GM21737 (cell line): Measurements from ENCODE around the gene FOS.
"Not testable (repeated sequence)": the region's sequence is repeated elsewhere in the genome, so short reads cannot be mapped to it uniquely, and the experiment has no call there.

Experiments
- ATAC-seq: cut with Tn5 transposase; IDR thresholded peaks from one replicate; pipeline ENCODE4 v1.9.1; 2021; ENCODE audit warnings: mild to moderate bottlenecking, moderate library complexity; ENCODE audit not compliant: unreplicated experiment

FOS gene

DNA sequence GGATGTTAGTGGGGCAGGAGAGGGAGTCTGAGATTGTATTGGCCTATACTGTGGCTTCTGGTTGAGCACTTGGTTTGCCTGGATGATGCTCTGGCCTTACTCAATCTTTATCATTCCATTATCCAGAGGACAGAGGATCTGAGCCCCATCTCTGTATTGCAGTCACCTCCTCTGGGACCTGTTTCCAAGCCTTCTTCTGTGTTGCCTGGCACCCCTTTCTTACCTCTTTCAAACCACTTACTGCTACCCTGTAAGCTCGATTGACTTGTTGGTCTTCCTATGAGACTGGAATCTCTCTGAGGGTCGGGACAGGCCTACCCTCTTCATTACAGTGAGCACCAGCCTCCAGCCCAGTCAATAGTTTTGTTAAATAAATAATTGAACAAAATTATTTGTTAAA is 3.0 kb upstream of the FOS start:
- no peak for ATAC-seq

- peak; percentile 21 for ATAC-seq
Observed at GRCh38 chr14:75277008-75277814, 1.4 kb upstream of the FOS start.

DNA sequence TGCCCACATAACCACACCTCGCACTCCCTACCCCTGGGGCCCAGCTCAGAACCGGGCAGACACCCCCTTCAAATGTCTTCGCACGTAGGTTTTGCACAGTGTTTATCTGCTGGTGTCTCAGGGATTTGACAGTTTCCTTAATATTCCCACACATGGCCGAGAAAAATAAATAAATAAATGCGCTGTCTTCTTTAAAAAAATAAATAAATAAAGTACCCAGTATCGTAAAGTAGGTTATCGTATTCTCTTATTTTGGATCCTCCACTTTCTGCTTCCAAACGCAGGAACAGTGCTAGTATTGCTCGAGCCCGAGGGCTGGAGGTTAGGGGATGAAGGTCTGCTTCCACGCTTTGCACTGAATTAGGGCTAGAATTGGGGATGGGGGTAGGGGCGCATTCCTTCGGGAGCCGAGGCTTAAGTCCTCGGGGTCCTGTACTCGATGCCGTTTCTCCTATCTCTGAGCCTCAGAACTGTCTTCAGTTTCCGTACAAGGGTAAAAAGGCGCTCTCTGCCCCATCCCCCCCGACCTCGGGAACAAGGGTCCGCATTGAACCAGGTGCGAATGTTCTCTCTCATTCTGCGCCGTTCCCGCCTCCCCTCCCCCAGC is 710 bp upstream of the FOS start:
- ATAC-seq, result no peak

DNA sequence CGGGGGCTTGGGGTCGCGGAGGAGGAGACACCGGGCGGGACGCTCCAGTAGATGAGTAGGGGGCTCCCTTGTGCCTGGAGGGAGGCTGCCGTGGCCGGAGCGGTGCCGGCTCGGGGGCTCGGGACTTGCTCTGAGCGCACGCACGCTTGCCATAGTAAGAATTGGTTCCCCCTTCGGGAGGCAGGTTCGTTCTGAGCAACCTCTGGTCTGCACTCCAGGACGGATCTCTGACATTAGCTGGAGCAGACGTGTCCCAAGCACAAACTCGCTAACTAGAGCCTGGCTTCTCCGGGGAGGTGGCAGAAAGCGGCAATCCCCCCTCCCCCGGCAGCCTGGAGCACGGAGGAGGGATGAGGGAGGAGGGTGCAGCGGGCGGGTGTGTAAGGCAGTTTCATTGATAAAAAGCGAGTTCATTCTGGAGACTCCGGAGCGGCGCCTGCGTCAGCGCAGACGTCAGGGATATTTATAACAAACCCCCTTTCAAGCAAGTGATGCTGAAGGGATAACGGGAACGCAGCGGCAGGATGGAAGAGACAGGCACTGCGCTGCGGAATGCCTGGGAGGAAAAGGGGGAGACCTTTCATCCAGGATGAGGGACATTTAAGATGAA is 630 bp downstream of the FOS start:
- peak; percentile 0 for ATAC-seq

GRCh38 chr14:75279763-75280290 is 1.2 kb downstream of the FOS start:
- no peak for ATAC-seq

GRCh38 chr14:75280291-75280830 is 1.7 kb downstream of the FOS start:
- no peak for ATAC-seq

GRCh38 chr14:75280831-75281653 is 2.4 kb downstream of the FOS start:
- no peak for ATAC-seq

DNA sequence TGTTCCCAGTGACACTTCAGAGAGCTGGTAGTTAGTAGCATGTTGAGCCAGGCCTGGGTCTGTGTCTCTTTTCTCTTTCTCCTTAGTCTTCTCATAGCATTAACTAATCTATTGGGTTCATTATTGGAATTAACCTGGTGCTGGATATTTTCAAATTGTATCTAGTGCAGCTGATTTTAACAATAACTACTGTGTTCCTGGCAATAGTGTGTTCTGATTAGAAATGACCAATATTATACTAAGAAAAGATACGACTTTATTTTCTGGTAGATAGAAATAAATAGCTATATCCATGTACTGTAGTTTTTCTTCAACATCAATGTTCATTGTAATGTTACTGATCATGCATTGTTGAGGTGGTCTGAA is 3.0 kb downstream of the FOS start:
- no peak for ATAC-seq

DNA sequence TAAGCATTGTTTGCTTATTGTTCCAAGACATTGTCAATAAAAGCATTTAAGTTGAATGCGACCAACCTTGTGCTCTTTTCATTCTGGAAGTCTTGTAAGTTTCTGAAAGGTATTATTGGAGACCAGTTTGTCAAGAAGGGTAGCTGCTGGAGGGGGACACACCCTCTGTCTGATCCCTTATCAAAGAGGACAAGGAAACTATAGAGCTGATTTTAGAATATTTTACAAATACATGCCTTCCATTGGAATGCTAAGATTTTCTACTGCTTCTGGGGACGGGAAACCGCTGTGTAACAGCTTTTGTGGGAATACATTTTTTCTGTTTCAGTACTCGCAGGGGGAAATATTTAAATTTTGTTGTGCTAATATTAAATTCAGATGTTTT is 3.5 kb downstream of the FOS start:
- no peak for ATAC-seq

GRCh38 chr14:75282555-75283161 is 4.0 kb downstream of the FOS start:
- not testable (repeated sequence) for ATAC-seq

- no peak for ATAC-seq
Observed at GRCh38 chr14:75283162-75283832, 4.7 kb downstream of the FOS start.

DNA sequence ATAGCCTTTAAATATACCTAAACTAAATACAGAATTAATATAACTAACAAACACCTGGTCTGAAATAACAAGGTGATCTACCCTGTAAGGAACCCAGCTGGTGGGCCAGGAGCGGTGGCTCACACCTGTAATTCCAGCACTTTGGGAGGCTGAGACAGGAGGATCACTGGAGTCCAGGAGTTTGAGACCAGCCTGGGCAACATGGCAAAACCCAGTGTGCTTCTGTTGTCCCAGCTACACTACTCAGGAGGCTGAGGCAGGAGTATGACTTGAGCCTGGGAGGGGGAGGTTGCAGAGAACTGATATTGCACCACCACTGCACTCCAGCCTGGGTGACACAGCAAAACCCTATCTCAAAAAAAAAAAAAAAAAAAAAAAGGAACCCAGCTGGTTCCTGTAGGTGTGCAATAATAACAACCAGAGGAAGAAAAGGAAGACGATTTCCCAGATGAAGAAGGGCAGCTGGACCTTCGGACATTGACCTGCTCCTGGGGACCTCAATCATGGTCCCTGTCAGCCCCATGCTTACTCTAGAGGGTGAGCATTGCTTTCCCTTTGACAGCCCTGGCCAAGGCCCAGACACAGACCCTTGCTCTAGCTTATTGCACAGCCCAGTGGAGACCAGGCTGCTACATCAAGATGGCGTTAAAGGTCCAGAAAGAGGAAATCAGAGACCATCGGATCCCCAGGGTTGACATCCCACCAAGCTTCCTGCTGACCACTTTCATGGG is 5.4 kb downstream of the FOS start:
- no peak for ATAC-seq

DNA sequence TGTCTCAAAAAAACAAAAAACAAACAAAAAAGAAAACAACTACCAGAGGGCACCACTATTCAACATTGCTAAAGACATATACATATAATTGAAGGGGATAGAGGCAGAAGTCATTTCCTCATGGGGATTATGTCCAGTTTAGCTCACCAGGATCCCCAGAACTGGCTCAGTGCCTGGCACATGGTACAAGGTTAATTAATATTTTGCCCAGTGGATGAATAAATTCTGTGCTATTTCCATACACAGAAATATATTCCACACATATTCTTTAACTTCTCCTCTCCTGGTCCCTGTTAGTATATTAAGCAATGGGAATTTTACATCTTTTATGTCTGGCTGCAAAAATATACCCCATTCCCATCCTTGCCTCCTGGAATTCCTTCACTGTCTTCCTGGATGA is 6.7 kb downstream of the FOS start:
- no peak for ATAC-seq

- no peak for ATAC-seq
Observed at GRCh38 chr14:75286313-75286712, 7.7 kb downstream of the FOS start.

DNA sequence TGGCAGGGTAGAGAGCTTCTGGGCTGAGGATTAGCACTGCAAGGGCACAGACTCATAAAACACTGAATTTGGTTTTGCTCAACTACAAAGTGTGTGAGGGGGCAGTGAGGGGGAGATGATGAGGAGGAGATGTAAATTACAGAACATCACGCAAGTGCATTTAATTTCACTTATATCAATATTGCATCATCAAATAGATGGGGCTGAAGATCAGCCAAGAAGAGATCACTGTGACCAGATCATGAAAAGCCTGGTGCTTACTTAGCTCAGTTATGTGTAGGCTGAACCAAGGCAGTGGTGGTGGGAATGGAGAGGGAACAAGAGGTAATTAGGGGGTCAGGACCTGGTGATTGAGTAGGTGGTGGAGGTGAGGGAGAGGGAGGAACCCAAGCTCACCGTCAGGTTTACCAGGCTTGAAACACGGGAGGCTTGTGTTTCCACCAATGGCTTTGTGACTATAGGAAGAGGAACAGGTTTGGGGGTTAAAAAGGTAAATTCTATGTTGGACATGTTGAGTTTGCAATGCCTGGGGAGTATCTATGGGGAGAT is 11.3 kb downstream of the FOS start:
- ATAC-seq, result no peak

GRCh38 chr14:75290851-75291250 is 12.2 kb downstream of the FOS start:
- ATAC-seq, result no peak

- ATAC-seq, result no peak
Observed at GRCh38 chr14:75291331-75291730, 12.7 kb downstream of the FOS start.

DNA sequence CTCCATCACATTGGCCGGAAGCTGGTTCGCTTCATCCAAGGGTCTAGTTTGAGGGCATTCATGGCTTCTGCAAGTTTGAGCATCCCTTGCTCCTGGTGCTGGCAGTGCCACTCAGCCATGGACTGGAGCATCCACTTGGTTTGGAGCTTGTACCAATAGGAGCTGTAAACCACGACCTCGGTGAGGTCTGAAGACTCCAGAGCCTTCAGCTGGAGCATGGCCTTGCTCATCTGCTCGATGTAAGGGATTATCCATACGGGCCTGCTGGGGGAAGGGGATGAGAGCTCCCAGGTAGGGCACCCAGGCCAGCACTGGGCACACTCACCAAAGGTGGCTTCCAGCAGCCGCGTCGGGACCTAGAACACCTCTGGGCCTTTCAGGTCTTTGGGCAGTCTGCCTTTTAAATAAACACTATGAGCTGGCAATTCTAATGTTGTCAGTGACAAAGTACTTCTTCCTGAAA is 13.5 kb downstream of the FOS start:
- ATAC-seq, result no peak

GRCh38 chr14:75292886-75293285 is 14.3 kb downstream of the FOS start:
- ATAC-seq, result no peak
